Measurements from ENCODE around the gene TSPAN16. TPM values are rescaled to one million over a fixed set of nuclear protein-coding genes. Genes with fewer than 3 reads are reported as not detected.

TSPAN16 gene
- total RNA-seq, 2 donors from 2014 or later: not detected

GRCh38 chr19:11290256-11290655, 5.7 kb upstream of the TSPAN16 start:
- H3K36me3 ChIP-seq (replicated peaks in 1 of 2; ENCODE audit: insufficient read depth in 1 of 2, low read depth in 2 of 2): no peaks in the 10 kb centered on the region
- DNase-seq: no peak
- no peak overlapping the region for H3K27ac ChIP-seq
- no peaks in the 10 kb centered on the region for H3K9me3 ChIP-seq
- no peak overlapping the region for H3K4me3 ChIP-seq
- intact Hi-C loops (cut with DNase I): loop anchor here (5.0 to 10.0 kb wide), 3 partner anchors 157 to 295 kb away; partner anchors contain the start of gene ELAVL3
- peaks cover 10% of the 10 kb centered on the region for H3K4me1 ChIP-seq
- WGBS, 2 donors: 79 to 92% methylated on average over 4 of the region's 4 CpGs
- TF ChIP-seq CTCF (IDR thresholded peaks at IDR 0.05) (no peak), POLR2A (IDR thresholded peaks at IDR 0.05) (no peak)
- ATAC-seq: no peak
- H3K27me3 ChIP-seq: no peaks in the 10 kb centered on the region

DNA sequence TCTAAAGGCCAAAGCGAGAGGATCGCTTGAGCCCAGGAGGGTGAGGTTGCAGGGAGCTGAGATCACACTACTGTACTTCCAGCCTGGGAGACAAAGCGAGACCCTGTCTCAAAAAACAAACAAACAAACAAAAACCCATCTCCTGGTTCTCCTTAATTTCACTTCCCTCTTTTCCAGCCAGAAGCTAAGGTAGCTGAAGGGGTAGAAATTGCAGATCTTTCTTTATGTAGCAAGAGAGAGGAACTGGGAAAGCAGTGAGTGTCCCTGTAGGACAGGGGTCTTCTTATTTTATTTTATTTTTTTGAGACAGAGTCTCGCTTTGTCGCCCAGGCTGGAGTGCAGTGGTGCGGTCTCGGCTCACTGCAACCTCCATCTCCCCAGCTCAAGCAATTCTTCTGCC, 4.5 kb upstream of the TSPAN16 start:
- Histone ChIP-seq H3K27ac (no peak overlapping the region), H3K9me3 (no peaks in the 10 kb centered on the region), H3K36me3 (replicated peaks in 1 of 2; ENCODE audit: insufficient read depth in 1 of 2, low read depth in 2 of 2) (no peaks in the 10 kb centered on the region), H3K4me1 (peaks cover 10% of the 10 kb centered on the region), H3K4me3 (no peak overlapping the region), H3K27me3 (no peaks in the 10 kb centered on the region)
- TF ChIP-seq CTCF (IDR thresholded peaks at IDR 0.05): no peak
- no peak for TF ChIP-seq POLR2A (IDR thresholded peaks at IDR 0.05)
- intact Hi-C loops (cut with DNase I): loop anchor here (5.0 to 10.0 kb wide), 3 partner anchors 156 to 293 kb away; partner anchors contain the start of gene ELAVL3
- no peak for DNase-seq
- no peak for ATAC-seq
- 83 to 87% methylated on average over 7 of the region's 7 CpGs for WGBS, 2 donors

DNA sequence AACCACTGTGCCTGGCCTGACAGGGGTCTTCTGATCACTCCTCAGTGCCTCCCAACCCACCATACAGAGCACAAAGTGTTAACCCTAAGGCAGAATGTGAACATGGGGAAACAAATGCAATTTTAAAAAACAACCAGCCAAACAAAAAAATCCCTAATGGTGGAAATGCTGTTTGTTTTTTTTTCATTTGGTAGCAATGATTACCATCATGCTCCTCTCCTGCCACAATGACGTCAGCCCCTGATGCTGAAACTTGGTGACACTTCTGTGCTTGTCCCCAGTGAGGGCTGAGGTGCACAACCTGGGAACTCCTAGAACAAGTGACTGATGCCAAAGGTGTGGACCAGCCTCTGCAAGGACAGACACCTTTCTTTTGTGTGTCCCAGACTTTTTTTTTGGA, 4.0 kb upstream of the TSPAN16 start:
- Histone ChIP-seq H3K4me1 (peaks cover 10% of the 10 kb centered on the region), H3K36me3 (replicated peaks in 1 of 2; ENCODE audit: insufficient read depth in 1 of 2, low read depth in 2 of 2) (no peaks in the 10 kb centered on the region), H3K4me3 (no peak overlapping the region), H3K9me3 (no peaks in the 10 kb centered on the region), H3K27me3 (no peaks in the 10 kb centered on the region), H3K27ac (no peak overlapping the region)
- ATAC-seq (no peak), DNase-seq (no peak)
- TF ChIP-seq POLR2A (IDR thresholded peaks at IDR 0.05): no peak
- TF ChIP-seq CTCF (IDR thresholded peaks at IDR 0.05): no peak
- 38 to 44% methylated on average over 1 of the region's 1 CpG for WGBS, 2 donors
- intact Hi-C loops (cut with DNase I): loop anchor here (5.0 to 10.0 kb wide), 3 partner anchors 155 to 293 kb away; partner anchors contain the start of gene ELAVL3

GRCh38 chr19:11293433-11294389, 2.2 kb upstream of the TSPAN16 start:
- Histone ChIP-seq H3K27ac (peak overlapping the region in 2 of 4 donors; percentile 20 to 65), H3K4me1 (peaks cover 10% of the 10 kb centered on the region), H3K27me3 (no peaks in the 10 kb centered on the region), H3K4me3 (no peak overlapping the region), H3K9me3 (no peaks in the 10 kb centered on the region), H3K36me3 (replicated peaks in 1 of 2; ENCODE audit: insufficient read depth in 1 of 2, low read depth in 2 of 2) (no peaks in the 10 kb centered on the region)
- ATAC-seq: peak; percentile 99
- DNase-seq: peak; percentile 92 to 96 (median 94)
- intact Hi-C loops (cut with DNase I): loop anchor here (5.0 to 10.0 kb wide), 3 partner anchors 154 to 291 kb away; partner anchors contain the start of gene ELAVL3
- TF ChIP-seq POLR2A (IDR thresholded peaks at IDR 0.05): no peak
- peak; percentile 96 to 99 (median 98) for TF ChIP-seq CTCF (IDR thresholded peaks at IDR 0.05)
- WGBS, 2 donors: 3 to 7% methylated on average over 32 to 41 of the region's 41 CpGs
